GM12878 (cell line): ENCODE data around the gene NOS1AP. TPM values are rescaled to one million over a fixed set of nuclear protein-coding genes. Genes with fewer than 3 reads are reported as not detected.

Source experiments
- ATAC-seq: fragments of 200-7000 bp; cut with Tn5 transposase; 3 replicates; pipeline ENCODE4 v1.9.1; 2020; ENCODE audit warnings: mild to moderate bottlenecking, moderate library complexity
- BruUV-seq: library from RNA; stranded (reverse); fragments of 400-500 nt; replicated peaks from 2 replicates; lab custom pipeline; 2021; lab: Mats Ljungman, UMichigan
- CTCF ChIA-PET: fragments of 300-600 bp; sonication (Branson Sonifier 250); formaldehyde crosslinking; extraction: SDS; loops from one replicate; lab custom pipeline; 2021; ENCODE audit warnings: inconsistent platforms; lab: Yijun Ruan, JAX
- POLR2A ChIA-PET: fragments of 350-600 bp; formaldehyde crosslinking; extraction: SDS; loops from one replicate; lab custom pipeline; 2021; ENCODE audit warnings: inconsistent platforms; lab: Charles Lee
- RAD21 ChIA-PET: fragments of 300-600 bp; sonication (Branson Sonifier 250); formaldehyde crosslinking; loops from one replicate; lab custom pipeline; 2023; ENCODE audit warnings: antibody characterized with exemption; ENCODE audit not compliant: unreplicated experiment; lab: Charles Lee
- SMC1A ChIA-PET: fragments of 300-600 bp; sonication (Branson Sonifier 250); formaldehyde crosslinking; loops from one replicate; lab custom pipeline; 2023; ENCODE audit not compliant: unreplicated experiment, uncharacterized antibody; lab: Charles Lee
- DNase-seq: peaks from one replicate; pipeline ENCODE4 v3.0.0-alpha.2; 2011; ENCODE audit warnings: low read depth, low spot score
- FAIRE-seq: peaks from 3 replicates; lab custom pipeline; 2011; peaks lifted over from hg19 to GRCh38; lab: Jason Lieb, UNC
- H2AFZ ChIP-seq: 2 replicates; pipeline ENCODE4 v1.6.0; 2011; ENCODE audit warnings: low read depth, low read length, control low read depth; ENCODE audit not compliant: control insufficient read depth
- H3K27ac ChIP-seq: 2 replicates; pipeline ENCODE4 v1.5.1; 2011; ENCODE audit warnings: control low read depth; ENCODE audit not compliant: control insufficient read depth, insufficient read depth
- H3K27me3 ChIP-seq, 2 experiments: replicated peaks in 1 of 2; 2 replicates each; pipeline versions ENCODE4 v1.6.0 to v1.6.1; 2011; ENCODE audit warnings: low read length in 1 of 2; ENCODE audit not compliant: control insufficient read depth in 2 of 2, insufficient read depth in 2 of 2
- H3K36me3 ChIP-seq, 2 experiments: 2 replicates each; pipeline ENCODE4 v1.5.1; 2011; ENCODE audit warnings: low read length in 1 of 2; ENCODE audit not compliant: control insufficient read depth in 2 of 2, insufficient read depth in 2 of 2
- H3K4me1 ChIP-seq: 2 replicates; pipeline ENCODE4 v1.6.1; 2011; ENCODE audit warnings: mild to moderate bottlenecking, low read length, moderate library complexity, mixed read lengths; ENCODE audit not compliant: control insufficient read depth, insufficient read depth
- H3K4me2 ChIP-seq: 2 replicates; pipeline ENCODE4 v1.6.0; 2011; ENCODE audit warnings: control low read depth; ENCODE audit not compliant: control insufficient read depth, insufficient read depth
- H3K4me3 ChIP-seq: fragments of 200-600 bp; sonication (generic); 2 replicates; pipeline ENCODE4 v1.5.1; 2016
- H3K79me2 ChIP-seq: 2 replicates; pipeline ENCODE4 v1.6.0; 2011; ENCODE audit warnings: low read length; ENCODE audit not compliant: control insufficient read depth, insufficient read depth
- H3K9ac ChIP-seq: 2 replicates; pipeline ENCODE4 v1.8.0; 2011; ENCODE audit warnings: low read length, control low read depth, mixed read lengths; ENCODE audit not compliant: control insufficient read depth, insufficient read depth
- H3K9me3 ChIP-seq: replicated peaks from 3 replicates; pipeline ENCODE4 v1.5.1; 2011; ENCODE audit warnings: mild to moderate bottlenecking, low read length; ENCODE audit not compliant: control insufficient read depth, insufficient read depth
- H4K20me1 ChIP-seq: 2 replicates; pipeline ENCODE4 v1.6.0; 2011; ENCODE audit not compliant: control insufficient read depth, insufficient read depth
- BCLAF1 ChIP-seq: fragments of 450-650 bp; IDR thresholded peaks from 2 replicates; pipeline ENCODE4 v1.6.1; 2017; ENCODE audit warnings: antibody characterized with exemption, mild to moderate bottlenecking, moderate library complexity
- CBX5 ChIP-seq: sonication (generic); IDR thresholded peaks from 2 replicates; pipeline ENCODE4 v1.6.1; 2016; ENCODE audit warnings: low read depth, moderate library complexity, mild to moderate bottlenecking, inconsistent platforms
- CEBPZ ChIP-seq: fragments of 150-350 bp; IDR thresholded peaks from 2 replicates; pipeline ENCODE4 v1.6.1; 2016; ENCODE audit warnings: low read depth, low read length
- CHD1 ChIP-seq: IDR thresholded peaks from 2 replicates; pipeline ENCODE4 v1.6.1; 2012; ENCODE audit warnings: low read depth, low read length, improper control_type of control experiment
- EP300 ChIP-seq, 2 experiments: fragments of 150-350 bp in 1 of 2; IDR thresholded peaks; 2 replicates each; pipeline ENCODE4 v1.6.1; 2011 to 2012; ENCODE audit warnings: low read depth in 2 of 2, low read length in 2 of 2, borderline replicate concordance in 1 of 2, improper control_type of control experiment in 1 of 2, inconsistent platforms in 1 of 2; ENCODE audit not compliant: control insufficient read depth in 1 of 2
- FOS ChIP-seq: IDR thresholded peaks from 3 replicates; pipeline ENCODE4 v1.6.1; 2011; ENCODE audit warnings: borderline replicate concordance; ENCODE audit not compliant: insufficient read length; ENCODE audit errors: extremely low read depth
- HCFC1 ChIP-seq: fragments of 150-350 bp; IDR thresholded peaks from 2 replicates; pipeline ENCODE4 v1.6.1; 2014; ENCODE audit warnings: low read length
- HDAC2 ChIP-seq: fragments of 200-600 bp; sonication (generic); IDR thresholded peaks from 2 replicates; pipeline ENCODE4 v1.6.1; 2017
- IKZF1 ChIP-seq: fragments of 450-650 bp; conservative IDR thresholded peaks from 2 replicates; pipeline ENCODE4 v1.6.1; 2017; ENCODE audit warnings: antibody characterized with exemption, mild to moderate bottlenecking
- KAT2A ChIP-seq: conservative IDR thresholded peaks from 2 replicates; pipeline ENCODE4 v1.6.1; 2011; ENCODE audit warnings: low read depth, low read length; ENCODE audit not compliant: control insufficient read depth
- LARP7 ChIP-seq: fragments of 450-650 bp; IDR thresholded peaks from 2 replicates; pipeline ENCODE4 v1.6.1; 2017; ENCODE audit warnings: mild to moderate bottlenecking
- SREBF2 ChIP-seq: IDR thresholded peaks from 2 replicates; pipeline ENCODE4 v1.6.1; 2012; ENCODE audit warnings: mild to moderate bottlenecking, low read length
- USF2 ChIP-seq: IDR thresholded peaks from 2 replicates; pipeline ENCODE4 v1.6.1; 2011; ENCODE audit warnings: low read depth, low read length, improper control_type of control experiment, borderline replicate concordance
- ZBTB33 ChIP-seq: fragments of 450-650 bp; IDR thresholded peaks from 2 replicates; pipeline ENCODE4 v1.6.1; 2017; ENCODE audit warnings: mild to moderate bottlenecking
- ZNF622 ChIP-seq: fragments of 450-650 bp; IDR thresholded peaks from 2 replicates; pipeline ENCODE4 v1.6.1; 2017; ENCODE audit warnings: mild to moderate bottlenecking, inconsistent platforms
- WGBS: methylation state at CpG from one replicate; pipeline ENCODE4 v1.1.6; 2016; ENCODE audit warnings: low lambda C conversion rate; ENCODE audit not compliant: insufficient replicate concordance, insufficient coverage; ENCODE audit errors: missing lambda C conversion rate; 5-methylcytosine and 5-hydroxymethylcytosine counted together
- in situ Hi-C: fragments of 300-500 bp; cut with MboI; formaldehyde crosslinking; loops from 9 replicates; pipeline ENCODE4 v1.14.3; 2018; ENCODE audit warnings: mixed read lengths
- intact Hi-C: fragments of 100-400 bp; cut with micrococcal nuclease; formaldehyde crosslinking; loops from one replicate; pipeline ENCODE4 v1.14.2; 2022; ENCODE audit not compliant: unreplicated experiment
- polyA plus RNA-seq, 11 experiments: library from polyadenylated mRNA; depleted of rRNA in 4 of 11; unstranded in 6 of 11; stranded (reverse) in 5 of 11; fragments of >200 nt; fragmentation: Nextera tagmentation in 4 of 11; fragmentation: Illumina TruSeq in 1 of 11; extraction: Ambion mirVana in 4 of 11; extraction: Trizol in 1 of 11; gene quantifications; 1 replicate in 1 of 11; 2 replicates in 10 of 11; pipeline versions ENCODE4 v1.2.1 to v1.2.3, GENCODE V29; 2011 to 2016; ENCODE audit warnings: inconsistent platforms in 2 of 11, missing spikeins in 2 of 11, low read depth in 1 of 11
- total RNA-seq, 4 experiments: library from RNA; depleted of rRNA in 3 of 4; stranded (reverse); fragments of >200 nt in 3 of 4; fragmentation: Illumina TruSeq in 1 of 4; extraction: Trizol in 1 of 4; gene quantifications; 2 replicates each; pipeline versions ENCODE4 v1.2.1 to v1.2.3, GENCODE V29; 2013 to 2021

NOS1AP gene
- total and polyA plus RNA-seq, 10 of the 15 experiments (the other 5 are each of a cell fraction or from before 2014, with no cell fraction given) = 0.03 to 0.15 TPM; not detected in 8

- TF ChIP-seq ZBTB33 = no peak
- no peak for TF ChIP-seq BCLAF1
- TF ChIP-seq LARP7 = no peak
- no peak for TF ChIP-seq KAT2A
Observed at GRCh38 chr1:162056579-162056978, 12.9 kb upstream of the NOS1AP start (continued).

- H3K36me3 ChIP-seq = no peaks in the 10 kb centered on the region
- intact Hi-C loops = no loop called here
Observed at GRCh38 chr1:162059721-162060120, 9.8 kb upstream of the NOS1AP start.

More at GRCh38 chr1:162059721-162060120, 9.8 kb upstream of the NOS1AP start:
- ChIA-PET CTCF (no interaction called here), RAD21 (interaction anchor here (0.6 kb wide), 1 partner anchor 23 kb away, joined by 3 read pairs; no protein-coding TSS in a partner anchor), SMC1A (interaction anchor here (1.1 kb wide), 1 partner anchor 11 kb away, joined by 3 read pairs; no protein-coding TSS in a partner anchor), POLR2A (interaction anchor here (0.6 kb wide), 1 partner anchor 213 kb away, joined by 5 read pairs; no protein-coding TSS in a partner anchor)
- Histone ChIP-seq H3K27me3 (peaks cover 0 to 2% of the 10 kb centered on the region in 2 experiments; a peak in 2 of 4 replicates), H3K79me2 (no peaks in the 10 kb centered on the region), H3K4me1 (no peaks in the 10 kb centered on the region), H3K4me3 (no peak overlapping the region), H3K27ac (no peak overlapping the region), H2AFZ (no peak overlapping the region), H4K20me1 (no peaks in the 10 kb centered on the region), H3K4me2 (no peak overlapping the region), H3K9me3 (no peaks in the 10 kb centered on the region), H3K9ac (no peak overlapping the region)
- WGBS = 32% methylated on average over 3 of the region's 3 CpGs
- FAIRE-seq (no peak), ATAC-seq (no peak), DNase-seq (no peak)
- in situ Hi-C loops = loop anchor here (5.0 kb wide), 2 partner anchors 218 to 333 kb away; no protein-coding TSS in a partner anchor
- BruUV-seq = no TSS peak
- no peak for TF ChIP-seq FOS
- no peak for TF ChIP-seq ZNF622
- TF ChIP-seq IKZF1 = no peak
- no peak for TF ChIP-seq EP300 (IDR thresholded peaks at IDR 0.05; ENCODE audit: borderline replicate concordance in 1 of 2, control insufficient read depth in 1 of 2, low read depth in 2 of 2, low read length in 2 of 2)
- TF ChIP-seq HDAC2 = no peak
- no peak for TF ChIP-seq CEBPZ
- TF ChIP-seq USF2 = no peak
- TF ChIP-seq SREBF2 = no peak
- TF ChIP-seq CBX5 = no peak
- TF ChIP-seq CHD1 = no peak
- TF ChIP-seq HCFC1 = no peak
